Fibroblast of villous mesenchyme (primary cell): ENCODE measurements around the gene STYX. TPM values are rescaled to one million over a fixed set of nuclear protein-coding genes. Genes with fewer than 3 reads are reported as not detected.

Experiments used
- DNase-seq: peaks from one replicate; pipeline ENCODE4 v3.0.0-alpha.2; 2010; ENCODE audit warnings: low read depth
- H3K4me3 ChIP-seq: 2 replicates; pipeline ENCODE4 v1.5.1; 2011; ENCODE audit warnings: low read depth, mild to moderate bottlenecking, low read length
- CTCF ChIP-seq: IDR thresholded peaks from 2 replicates; pipeline ENCODE4 v1.5.1; 2012; ENCODE audit warnings: low read depth, mild to moderate bottlenecking, low read length; ENCODE audit not compliant: insufficient read depth
- total RNA-seq: library from RNA; depleted of rRNA; stranded (reverse); fragments of >200 nt; gene quantifications from 2 replicates; pipeline ENCODE4 v1.2.3, GENCODE V29; 2012

Gene STYX
- total RNA-seq, 1 donor: 26.3 TPM

DNA sequence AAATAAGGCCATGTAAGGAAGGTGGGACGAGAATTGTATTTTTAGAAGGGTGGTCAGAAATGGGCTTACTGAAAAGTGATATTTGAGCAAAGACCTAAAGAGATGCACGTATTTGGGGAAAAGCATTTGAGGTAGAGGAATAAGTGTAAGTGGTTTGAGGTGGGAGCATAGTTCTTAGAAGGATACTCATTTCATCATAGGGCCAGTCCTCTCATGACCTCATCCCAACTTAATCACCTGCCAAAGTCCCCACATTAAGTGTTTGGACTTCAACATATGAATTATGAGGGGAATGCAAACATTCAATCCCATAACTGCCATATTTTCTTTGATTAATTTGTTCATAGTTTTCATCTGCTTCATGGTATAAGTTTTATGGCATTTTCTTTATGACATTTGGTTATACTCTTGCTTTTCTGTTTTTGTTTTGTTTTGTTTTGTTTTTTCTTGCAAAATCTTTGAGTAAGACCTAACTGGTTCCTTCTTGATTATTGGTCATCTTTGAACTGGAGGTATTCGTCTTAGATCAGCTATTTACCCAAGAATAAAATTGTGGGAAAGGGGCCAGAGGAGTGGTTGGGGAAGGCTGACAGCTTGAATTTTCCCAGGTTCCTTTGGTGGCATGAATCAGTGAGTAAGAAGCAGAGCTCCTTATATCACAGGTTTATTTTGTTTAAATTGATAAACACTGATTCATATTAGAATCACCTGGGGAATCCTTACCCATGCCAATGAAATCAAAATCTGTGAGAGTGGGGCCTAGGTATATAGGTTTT lies 37.3 kb downstream of the STYX start:
- DNase-seq: peak; percentile 53
- no peak overlapping the region for H3K4me3 ChIP-seq
- TF ChIP-seq CTCF: no peak

- DNase-seq: no peak
- no peak overlapping the region for H3K4me3 ChIP-seq
- no peak for TF ChIP-seq CTCF
These were observed 39.9 kb downstream of the STYX start for GRCh38 chr14:52769887-52770286.

- DNase-seq: no peak
- TF ChIP-seq CTCF: no peak
- H3K4me3 ChIP-seq: no peak overlapping the region
These were observed 46.9 kb downstream of the STYX start for GRCh38 chr14:52776816-52777215.

- DNase-seq: no peak
- H3K4me3 ChIP-seq: no peak overlapping the region
- TF ChIP-seq CTCF: no peak
These were observed 48.7 kb downstream of the STYX start for GRCh38 chr14:52778702-52779101.

- H3K4me3 ChIP-seq: no peak overlapping the region
- no peak for DNase-seq
- TF ChIP-seq CTCF: no peak
These were observed 50.9 kb downstream of the STYX start for GRCh38 chr14:52780893-52781292.

- DNase-seq: peak; percentile 35
- H3K4me3 ChIP-seq: no peak overlapping the region
- no peak for TF ChIP-seq CTCF
These were observed 51.7 kb downstream of the STYX start for GRCh38 chr14:52781629-52782028.

GRCh38 chr14:52783206-52783605 lies 53.2 kb downstream of the STYX start:
- TF ChIP-seq CTCF: no peak
- no peak for DNase-seq
- H3K4me3 ChIP-seq: no peak overlapping the region
